Stimulated activated CD4-positive, alpha-beta T cell treated with anti-CD3 and anti-CD28 coated beads, Interleukin-2, amount 100 ng/mL, for 48 hours (primary cell): Measurements from ENCODE around the gene GBE1.

Experiments
- DNase-seq, 2 donors: peaks; one replicate each; pipeline ENCODE4 v3.0.0-alpha.2; 2020

GBE1 gene

DNA sequence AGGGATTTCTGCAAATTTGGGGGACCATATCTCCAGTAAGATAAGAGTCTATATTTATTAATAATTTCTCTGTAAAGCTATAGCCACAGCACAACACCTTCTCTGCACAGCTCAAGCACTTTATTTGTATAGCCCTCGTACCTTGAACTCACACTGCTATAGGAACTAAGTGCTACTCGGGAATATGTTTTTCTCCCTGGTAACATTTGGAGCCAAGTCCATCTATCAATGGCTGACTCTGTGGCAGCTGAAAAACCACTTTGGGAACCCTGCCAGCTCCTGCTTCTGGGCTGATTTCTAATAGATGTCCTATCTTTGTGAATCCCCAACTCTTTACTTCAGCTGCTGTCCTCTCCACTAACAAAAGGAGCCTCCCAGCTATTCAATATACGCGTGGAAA is 298.5 kb downstream of the GBE1 start:
- DNase-seq: no peak

DNA sequence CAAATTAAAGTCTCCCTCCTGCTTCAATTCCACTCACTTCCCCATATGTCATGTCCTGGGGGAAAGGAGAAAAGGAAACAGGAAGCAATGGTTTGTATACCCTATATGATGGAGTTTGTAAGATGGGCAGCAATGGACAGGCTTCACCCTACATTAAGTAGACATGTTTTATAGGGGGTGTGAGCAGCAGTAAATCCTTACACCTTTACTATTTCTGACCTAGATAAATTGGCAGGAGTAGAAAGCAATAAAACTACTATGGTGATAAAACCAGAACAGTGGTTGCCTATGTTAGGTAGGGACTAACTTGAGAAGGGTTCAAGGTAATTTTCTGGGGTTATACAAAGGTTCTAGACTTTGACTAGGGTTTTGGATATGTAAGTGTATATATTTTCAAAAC is 301.7 kb downstream of the GBE1 start:
- DNase-seq: no peak

DNA sequence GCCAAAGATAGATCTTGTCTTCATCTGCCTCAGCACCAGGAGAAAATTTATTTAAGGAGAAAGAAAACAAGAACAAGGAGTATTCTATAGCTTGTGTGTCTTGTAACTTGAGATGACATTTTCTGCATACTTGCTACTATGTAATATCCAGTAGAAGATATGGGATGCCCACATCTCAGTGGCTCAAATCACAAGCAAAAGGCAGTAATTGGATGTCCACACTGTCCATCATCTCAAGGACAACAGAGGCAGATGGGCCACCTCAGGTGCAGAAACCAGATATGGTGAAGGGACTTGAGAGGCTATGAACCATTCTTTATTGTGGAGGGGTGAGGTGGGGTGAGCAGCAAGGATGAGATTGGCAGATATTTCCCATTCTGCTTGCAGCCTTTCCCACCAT is 309.0 kb downstream of the GBE1 start:
- DNase-seq: no peak

DNA sequence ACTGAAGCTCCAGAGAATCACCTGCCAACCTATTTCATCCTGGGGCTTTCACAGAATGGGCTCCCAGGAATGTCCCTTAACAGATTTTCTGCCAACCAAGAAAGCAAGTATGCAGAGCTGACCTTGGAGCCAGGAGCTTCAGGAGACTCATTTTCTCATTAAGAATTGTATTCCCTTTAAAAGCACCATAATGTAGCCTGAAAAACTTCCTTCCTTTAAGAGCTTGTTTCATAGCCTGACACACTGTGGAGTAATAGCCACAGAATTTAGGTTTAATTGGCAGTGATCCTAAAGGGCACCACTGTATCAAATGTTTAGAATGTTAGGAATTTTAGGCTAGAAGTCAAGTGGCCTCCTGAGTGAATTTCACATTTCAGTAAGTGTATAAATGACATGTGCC is 309.8 kb downstream of the GBE1 start:
- no peak for DNase-seq

DNA sequence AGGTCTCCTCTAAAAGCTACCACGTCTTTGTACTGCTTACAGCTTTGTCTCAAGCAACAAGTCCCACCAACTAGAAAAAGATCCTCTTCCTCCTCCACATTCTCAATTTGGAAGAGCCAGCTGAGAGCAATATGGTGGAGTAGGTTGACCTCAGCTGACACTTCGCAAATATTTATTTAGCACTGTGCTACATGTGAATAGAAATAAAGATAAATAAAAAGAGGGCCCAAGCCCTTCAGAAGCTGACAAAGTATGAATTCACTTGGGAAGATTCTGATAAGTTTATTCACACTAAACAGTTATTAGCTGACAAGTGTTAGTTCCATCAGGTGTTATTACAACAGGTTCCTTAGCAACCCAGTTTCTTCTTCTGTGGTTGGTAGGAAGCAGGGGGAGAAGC is 310.3 kb downstream of the GBE1 start:
- no peak for DNase-seq

DNA sequence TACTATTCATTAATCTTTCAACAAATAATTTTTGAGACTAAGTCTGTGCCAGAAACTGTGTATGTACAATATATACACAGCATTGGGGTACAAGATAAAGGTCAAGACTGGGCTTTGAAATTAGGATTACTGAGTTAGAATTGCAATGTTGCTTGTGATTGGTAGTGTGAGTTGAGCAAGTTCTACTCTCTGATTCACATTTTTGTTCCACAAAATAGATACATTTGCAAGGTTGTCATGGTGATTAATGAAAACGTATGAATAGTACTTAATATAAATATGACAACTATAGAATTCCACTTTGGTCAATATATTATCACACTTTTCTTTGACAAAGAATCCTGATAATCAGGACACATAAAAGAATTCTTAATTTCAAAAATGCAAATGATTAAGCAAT is 314.6 kb downstream of the GBE1 start:
- DNase-seq: no peak

DNA sequence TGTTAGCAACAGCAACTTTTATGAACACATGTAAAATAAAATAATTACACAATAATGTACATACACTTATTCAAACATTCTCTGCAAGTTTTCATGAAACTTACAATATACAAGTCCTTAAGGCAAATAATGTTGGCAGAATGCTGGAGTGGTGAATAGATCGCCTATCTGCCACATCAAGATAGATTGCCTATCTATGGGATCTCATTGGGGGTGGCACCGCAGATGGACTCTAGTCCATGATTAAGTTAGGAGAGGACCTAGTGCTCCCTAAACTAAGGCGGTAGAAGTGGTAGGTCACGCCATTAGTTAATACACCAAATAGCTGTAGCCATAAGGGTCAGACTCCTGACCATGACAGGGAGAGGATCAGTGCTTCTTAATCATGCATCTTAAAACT is 315.7 kb downstream of the GBE1 start:
- DNase-seq: no peak

DNA sequence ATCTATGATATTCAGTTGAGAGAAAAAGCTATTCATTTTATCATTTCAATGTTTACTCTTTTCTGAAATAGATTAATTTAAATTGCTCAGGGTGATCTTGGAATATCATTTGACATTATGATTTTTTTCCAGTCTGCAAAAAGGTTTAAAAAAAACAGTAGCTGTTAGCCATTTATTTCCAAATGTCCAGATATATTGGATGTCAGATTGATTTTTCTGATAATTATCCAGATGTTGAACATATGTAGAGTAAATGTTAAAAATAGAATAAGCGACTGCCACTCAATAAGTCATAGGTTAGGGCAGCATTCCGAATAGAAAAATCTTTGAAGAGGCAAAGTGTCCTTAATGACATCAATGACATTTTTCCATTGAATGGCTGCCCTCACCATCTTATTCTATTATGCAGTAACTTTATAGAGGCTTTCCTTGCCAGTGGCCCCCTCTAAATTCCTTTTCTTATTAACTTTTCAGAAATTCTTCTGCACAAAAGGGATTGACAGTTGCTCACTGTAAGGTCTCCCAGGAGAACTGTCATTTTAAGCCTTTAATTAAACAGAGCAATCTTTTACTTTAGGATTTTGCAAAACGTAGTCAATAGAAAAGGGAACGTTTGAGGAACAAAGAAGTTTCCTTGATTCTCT is 316.5 kb downstream of the GBE1 start:
- no peak for DNase-seq

DNA sequence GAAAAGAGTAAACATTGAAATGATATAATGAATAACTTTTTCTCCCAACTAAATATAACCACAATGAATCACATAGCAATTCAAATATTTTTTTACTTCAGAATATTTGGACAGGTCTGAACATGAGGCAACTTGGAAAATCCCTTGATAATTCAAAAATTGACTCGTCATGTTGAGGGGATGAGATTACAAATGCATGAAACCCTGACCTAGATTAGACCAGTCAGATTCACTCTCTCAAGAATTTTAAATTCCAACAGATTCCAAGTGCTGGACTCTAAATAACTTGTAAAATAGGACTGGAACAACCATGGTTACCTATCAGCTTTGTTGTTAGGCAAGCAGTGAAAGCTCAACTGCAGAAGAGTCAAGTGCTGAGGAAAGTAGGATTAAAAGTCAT is 317.5 kb downstream of the GBE1 start:
- DNase-seq: no peak

DNA sequence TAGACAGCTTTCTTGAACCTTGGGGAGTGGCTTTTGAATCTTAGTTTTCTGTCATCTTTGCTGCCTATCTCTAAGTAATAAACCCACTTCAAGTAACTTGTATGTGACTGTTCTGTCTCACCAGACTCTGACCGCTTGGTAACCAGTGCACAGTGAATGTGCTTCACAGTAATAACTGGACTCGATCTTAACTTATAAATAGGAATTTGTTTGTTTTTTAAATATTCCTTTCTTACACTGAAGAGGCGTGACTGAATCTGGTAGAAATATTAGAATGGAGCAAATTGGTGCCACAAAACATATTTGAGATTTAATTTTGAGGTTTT is 318.0 kb downstream of the GBE1 start:
- DNase-seq: no peak

DNA sequence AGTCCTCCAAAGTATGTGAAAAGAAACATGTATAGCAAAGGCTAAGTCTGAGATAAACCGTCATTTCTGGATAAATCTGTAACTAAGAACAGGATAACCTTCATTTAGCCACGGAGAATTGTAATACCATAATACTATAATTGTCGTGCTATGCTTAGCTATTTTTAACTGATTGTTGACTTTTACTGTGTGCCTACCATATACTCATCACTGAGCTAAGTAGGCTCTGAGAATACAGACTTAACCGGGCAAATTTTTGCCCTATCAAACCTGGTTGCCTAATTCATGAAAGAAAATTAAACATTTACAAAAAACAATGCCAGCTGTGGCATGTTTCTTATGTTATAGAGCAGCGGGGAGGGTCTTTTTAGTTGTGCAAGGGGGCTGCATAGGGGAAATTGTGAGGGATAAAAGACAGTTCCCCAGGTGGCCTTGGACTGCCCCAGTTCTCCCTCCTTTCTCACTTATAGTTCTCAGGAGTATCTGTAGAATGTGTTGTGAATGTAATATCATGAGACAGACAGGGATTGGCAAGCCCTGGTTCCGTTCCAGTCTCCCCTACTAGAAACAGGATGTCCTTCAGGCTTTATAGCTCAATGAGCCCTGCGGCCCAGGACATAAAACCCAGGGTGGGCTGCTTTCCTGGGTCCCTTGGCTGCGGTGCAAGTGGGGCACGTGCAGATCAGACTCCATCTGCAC is 318.5 kb downstream of the GBE1 start:
- DNase-seq: no peak

DNA sequence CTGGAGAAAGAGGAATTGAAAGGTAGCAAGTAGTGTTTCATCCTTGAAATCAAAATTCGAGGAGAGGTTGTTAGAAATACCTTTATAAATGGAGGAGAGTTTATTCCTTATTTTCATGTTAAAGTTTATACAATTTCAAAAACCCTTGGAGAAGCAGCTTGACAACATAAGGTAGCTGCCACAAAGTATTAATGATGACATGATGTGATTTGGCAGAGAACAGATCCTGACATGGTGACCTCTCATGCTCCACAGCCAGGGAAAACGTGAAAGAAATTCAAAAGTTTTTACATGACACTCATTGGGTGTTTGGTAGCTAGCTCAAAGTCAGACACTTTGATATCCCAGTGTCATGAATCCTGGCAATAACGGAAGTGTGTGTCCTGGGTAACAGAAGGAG is 320.8 kb downstream of the GBE1 start:
- no peak for DNase-seq
